ENCODE results near the gene LRSAM1. TPM values are rescaled to one million over a fixed set of nuclear protein-coding genes. Genes with fewer than 3 reads are reported as not detected.

The LRSAM1 gene
- total RNA-seq, 1 donor from 2014 or later, result 14.8 TPM

- DNase-seq, result no peak
Observed at GRCh38 chr9:127535834-127536233, 84.5 kb downstream of the LRSAM1 start.

- no peak for DNase-seq
Observed at GRCh38 chr9:127536499-127536898, 85.2 kb downstream of the LRSAM1 start.

GRCh38 chr9:127537014-127537413, 85.7 kb downstream of the LRSAM1 start:
- DNase-seq, result no peak

- no peak for DNase-seq
Observed at GRCh38 chr9:127537792-127538191, 86.5 kb downstream of the LRSAM1 start.

GRCh38 chr9:127538849-127539258, 87.5 kb downstream of the LRSAM1 start:
- peak; percentile 67 for DNase-seq

GRCh38 chr9:127539259-127539981, 88.1 kb downstream of the LRSAM1 start:
- DNase-seq, result no peak

- DNase-seq, result no peak
Observed at GRCh38 chr9:127539982-127540663, 88.8 kb downstream of the LRSAM1 start.

GRCh38 chr9:127540664-127541041, 89.3 kb downstream of the LRSAM1 start:
- DNase-seq, result no peak

GRCh38 chr9:127541176-127541575, 89.9 kb downstream of the LRSAM1 start:
- DNase-seq, result no peak

GRCh38 chr9:127541865-127542264, 90.6 kb downstream of the LRSAM1 start:
- no peak for DNase-seq

- DNase-seq, result no peak
Observed at GRCh38 chr9:127543221-127543620, 91.9 kb downstream of the LRSAM1 start.

- no peak for DNase-seq
Observed at GRCh38 chr9:127543973-127544533, 92.7 kb downstream of the LRSAM1 start.

GRCh38 chr9:127545196-127546124, 94.2 kb downstream of the LRSAM1 start:
- no peak for DNase-seq

GRCh38 chr9:127546125-127546832, 95.0 kb downstream of the LRSAM1 start:
- DNase-seq, result no peak

- no peak for DNase-seq
Observed at GRCh38 chr9:127548352-127548881, 97.1 kb downstream of the LRSAM1 start.

- DNase-seq, result no peak
Observed at GRCh38 chr9:127549218-127549617, 97.9 kb downstream of the LRSAM1 start.

- DNase-seq, result no peak
Observed at GRCh38 chr9:127549751-127550150, 98.4 kb downstream of the LRSAM1 start.

- DNase-seq, result no peak
Observed at GRCh38 chr9:127550282-127550681, 99.0 kb downstream of the LRSAM1 start.

- no peak for DNase-seq
Observed at GRCh38 chr9:127550751-127551150, 99.4 kb downstream of the LRSAM1 start.
